Neural cell (in vitro differentiated cells): ENCODE data around the gene LRPPRC. TPM values are rescaled to one million over a fixed set of nuclear protein-coding genes. Genes with fewer than 3 reads are reported as not detected.

Experiments used
- H2AFZ ChIP-seq: fragments of 200-600, 300-800 bp; sonication (generic), shearing (Covaris generic); 2 replicates; pipeline ENCODE4 v1.6.0; 2014; ENCODE audit warnings: low read depth, mild to moderate bottlenecking, antibody characterized with exemption, low read length, moderate library complexity
- H3F3A ChIP-seq: fragments of 200-600 bp; shearing (Covaris generic); 2 replicates; pipeline ENCODE4 v1.6.1; 2016; ENCODE audit warnings: mild to moderate bottlenecking, moderate library complexity, mixed read lengths, antibody characterized with exemption, low read length; ENCODE audit not compliant: insufficient read depth, poor library complexity, severe bottlenecking
- H3K27ac ChIP-seq: fragments of 200-600, 300-800 bp; sonication (generic), shearing (Covaris generic); 2 replicates; pipeline ENCODE4 v1.5.1; 2014; ENCODE audit warnings: mild to moderate bottlenecking, low read length, moderate library complexity
- H3K27me3 ChIP-seq: fragments of 300-800, 200-600 bp; sonication (generic), shearing (Covaris generic); 2 replicates; pipeline ENCODE4 v1.6.0; 2014; ENCODE audit warnings: mild to moderate bottlenecking, low read depth, low read length, moderate library complexity; ENCODE audit not compliant: insufficient read depth
- H3K36me3 ChIP-seq: fragments of 300-800, 200-600 bp; sonication (generic), shearing (Covaris generic); 2 replicates; pipeline ENCODE4 v1.5.1; 2014; ENCODE audit warnings: mild to moderate bottlenecking, antibody characterized with exemption, low read length, moderate library complexity; ENCODE audit not compliant: insufficient read depth
- H3K4me2 ChIP-seq: fragments of 300-800, 200-600 bp; sonication (generic), shearing (Covaris generic); 2 replicates; pipeline ENCODE4 v1.6.0; 2014; ENCODE audit warnings: mild to moderate bottlenecking, low read length
- H3K4me3 ChIP-seq: fragments of 300-800, 200-600 bp; sonication (generic), shearing (Covaris generic); 2 replicates; pipeline ENCODE4 v1.5.1; 2014; ENCODE audit warnings: mild to moderate bottlenecking, low read length, moderate library complexity
- H3K79me2 ChIP-seq: fragments of 200-600 bp; shearing (Covaris generic); replicated peaks from 2 replicates; pipeline ENCODE4 v1.6.0; 2014; ENCODE audit warnings: mild to moderate bottlenecking, low read length, moderate library complexity; ENCODE audit not compliant: insufficient read depth
- H3K9ac ChIP-seq: fragments of 300-800, 200-600 bp; sonication (generic), shearing (Covaris generic); 2 replicates; pipeline ENCODE4 v1.6.1; 2016; ENCODE audit warnings: mild to moderate bottlenecking, low read length, mixed read lengths
- H3K9me2 ChIP-seq: fragments of 200-600 bp; shearing (Covaris generic); 2 replicates; pipeline ENCODE4 v1.6.1; 2016; ENCODE audit warnings: mild to moderate bottlenecking, low read length, mixed read lengths; ENCODE audit not compliant: insufficient read depth
- H3K9me3 ChIP-seq: fragments of 200-600, 300-800 bp; sonication (generic), shearing (Covaris generic); 2 replicates; pipeline ENCODE4 v1.6.1; 2016; ENCODE audit warnings: mild to moderate bottlenecking, mixed run types, low read length, moderate library complexity, mixed read lengths
- H4K20me1 ChIP-seq: fragments of 200-600 bp; shearing (Covaris generic); 2 replicates; pipeline ENCODE4 v1.6.1; 2016; ENCODE audit warnings: mild to moderate bottlenecking, mixed run types; ENCODE audit not compliant: insufficient read depth
- CTCF ChIP-seq: fragments of 450-650 bp; IDR thresholded peaks from 2 replicates; pipeline ENCODE4 v1.5.1; 2014; ENCODE audit warnings: antibody characterized with exemption, mild to moderate bottlenecking, moderate library complexity; ENCODE audit not compliant: poor library complexity, severe bottlenecking
- EP300 ChIP-seq: fragments of 450-650 bp; conservative IDR thresholded peaks from 2 replicates; pipeline ENCODE4 v1.6.1; 2014; ENCODE audit warnings: antibody characterized with exemption, mild to moderate bottlenecking, moderate library complexity; ENCODE audit not compliant: poor library complexity, severe bottlenecking
- EZH2 ChIP-seq: fragments of 200-600, 300-800 bp; shearing (Covaris generic), sonication (generic); IDR thresholded peaks from 2 replicates; pipeline ENCODE4 v1.6.1; 2014; ENCODE audit warnings: antibody characterized with exemption, low read length, borderline replicate concordance, mild to moderate bottlenecking; ENCODE audit not compliant: insufficient read depth, poor library complexity, severe bottlenecking
- MXI1 ChIP-seq: fragments of 450-650 bp; conservative IDR thresholded peaks from 2 replicates; pipeline ENCODE4 v1.6.1; 2014; ENCODE audit warnings: antibody characterized with exemption, mild to moderate bottlenecking; ENCODE audit not compliant: poor library complexity, severe bottlenecking
- POLR2AphosphoS5 ChIP-seq: IDR thresholded peaks from 2 replicates; pipeline ENCODE4 v1.6.1; 2012
- RAD21 ChIP-seq: fragments of 450-650 bp; conservative IDR thresholded peaks from 2 replicates; pipeline ENCODE4 v1.6.1; 2014; ENCODE audit warnings: antibody characterized with exemption, mild to moderate bottlenecking, moderate library complexity
- SMC3 ChIP-seq: fragments of 450-650 bp; conservative IDR thresholded peaks from 2 replicates; pipeline ENCODE4 v1.6.1; 2014; ENCODE audit warnings: antibody characterized with exemption, mild to moderate bottlenecking, moderate library complexity; ENCODE audit not compliant: poor library complexity
- TAF1 ChIP-seq: IDR thresholded peaks from 2 replicates; pipeline ENCODE4 v1.6.1; 2012; ENCODE audit warnings: low read depth
- polyA plus RNA-seq: library from polyadenylated mRNA; depleted of rRNA; stranded (reverse); fragments of >200 nt; gene quantifications from 2 replicates; pipeline ENCODE4 v1.2.3, GENCODE V29; 2014
- TF ChIP-seq, protein P1 (sequence below): IDR thresholded peaks from 2 replicates; pipeline ENCODE4 v1.6.1; 2012; ENCODE audit warnings: borderline replicate concordance

LRPPRC gene
- polyA plus RNA-seq, 1 donor from 2014 or later: 63.1 TPM

DNA sequence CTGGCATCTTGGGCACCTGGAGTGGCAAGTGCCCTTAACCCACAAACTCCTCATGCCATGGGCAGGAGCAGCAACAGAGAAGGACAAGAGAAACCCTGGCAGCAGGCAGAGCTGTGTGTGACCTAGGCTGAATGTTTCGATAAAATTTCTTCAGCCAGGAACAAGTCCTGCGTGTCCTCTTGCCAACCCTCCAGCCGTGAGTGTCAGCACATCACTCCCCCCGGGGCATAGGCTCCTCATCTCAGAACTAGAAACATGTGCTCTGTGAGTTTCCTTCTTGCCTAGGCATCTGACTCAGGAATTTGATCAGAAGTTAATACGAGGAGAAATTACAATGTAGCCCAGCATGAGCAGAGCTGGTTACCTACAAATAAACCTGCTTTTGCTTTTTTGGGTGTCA, 154.8 kb downstream of the LRPPRC start:
- Histone ChIP-seq H3F3A (no peaks in the 10 kb centered on the region), H3K9me3 (no peaks in the 10 kb centered on the region), H3K27ac (no peak overlapping the region), H3K9ac (no peak overlapping the region), H3K36me3 (no peaks in the 10 kb centered on the region), H3K4me3 (no peak overlapping the region), H3K9me2 (no peaks in the 10 kb centered on the region), H4K20me1 (no peaks in the 10 kb centered on the region), H3K79me2 (no peaks in the 10 kb centered on the region), H3K4me2 (no peak overlapping the region), H3K27me3 (no peaks in the 10 kb centered on the region), H2AFZ (no peak overlapping the region)
- TF ChIP-seq CTCF (no peak), TAF1 (no peak), POLR2AphosphoS5 (no peak), MXI1 (no peak), RAD21 (no peak), EP300 (no peak), EZH2 (no peak)
- TF ChIP-seq, protein P1, sequence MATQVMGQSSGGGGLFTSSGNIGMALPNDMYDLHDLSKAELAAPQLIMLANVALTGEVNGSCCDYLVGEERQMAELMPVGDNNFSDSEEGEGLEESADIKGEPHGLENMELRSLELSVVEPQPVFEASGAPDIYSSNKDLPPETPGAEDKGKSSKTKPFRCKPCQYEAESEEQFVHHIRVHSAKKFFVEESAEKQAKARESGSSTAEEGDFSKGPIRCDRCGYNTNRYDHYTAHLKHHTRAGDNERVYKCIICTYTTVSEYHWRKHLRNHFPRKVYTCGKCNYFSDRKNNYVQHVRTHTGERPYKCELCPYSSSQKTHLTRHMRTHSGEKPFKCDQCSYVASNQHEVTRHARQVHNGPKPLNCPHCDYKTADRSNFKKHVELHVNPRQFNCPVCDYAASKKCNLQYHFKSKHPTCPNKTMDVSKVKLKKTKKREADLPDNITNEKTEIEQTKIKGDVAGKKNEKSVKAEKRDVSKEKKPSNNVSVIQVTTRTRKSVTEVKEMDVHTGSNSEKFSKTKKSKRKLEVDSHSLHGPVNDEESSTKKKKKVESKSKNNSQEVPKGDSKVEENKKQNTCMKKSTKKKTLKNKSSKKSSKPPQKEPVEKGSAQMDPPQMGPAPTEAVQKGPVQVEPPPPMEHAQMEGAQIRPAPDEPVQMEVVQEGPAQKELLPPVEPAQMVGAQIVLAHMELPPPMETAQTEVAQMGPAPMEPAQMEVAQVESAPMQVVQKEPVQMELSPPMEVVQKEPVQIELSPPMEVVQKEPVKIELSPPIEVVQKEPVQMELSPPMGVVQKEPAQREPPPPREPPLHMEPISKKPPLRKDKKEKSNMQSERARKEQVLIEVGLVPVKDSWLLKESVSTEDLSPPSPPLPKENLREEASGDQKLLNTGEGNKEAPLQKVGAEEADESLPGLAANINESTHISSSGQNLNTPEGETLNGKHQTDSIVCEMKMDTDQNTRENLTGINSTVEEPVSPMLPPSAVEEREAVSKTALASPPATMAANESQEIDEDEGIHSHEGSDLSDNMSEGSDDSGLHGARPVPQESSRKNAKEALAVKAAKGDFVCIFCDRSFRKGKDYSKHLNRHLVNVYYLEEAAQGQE: no peak

GRCh38 chr2:43839776-43840564, 155.8 kb downstream of the LRPPRC start:
- H3K36me3 ChIP-seq: no peaks in the 10 kb centered on the region
- H3K9me3 ChIP-seq: no peaks in the 10 kb centered on the region
- no peak overlapping the region for H3K4me3 ChIP-seq
- no peaks in the 10 kb centered on the region for H3K79me2 ChIP-seq
- no peaks in the 10 kb centered on the region for H3F3A ChIP-seq
- no peaks in the 10 kb centered on the region for H3K9me2 ChIP-seq
- H4K20me1 ChIP-seq: no peaks in the 10 kb centered on the region
- no peak overlapping the region for H3K4me2 ChIP-seq
- no peak overlapping the region for H3K27ac ChIP-seq
- H3K9ac ChIP-seq: no peak overlapping the region
- H3K27me3 ChIP-seq: no peaks in the 10 kb centered on the region
- TF ChIP-seq EZH2 (no peak), TAF1 (no peak), MXI1 (no peak), RAD21 (no peak), EP300 (no peak), POLR2AphosphoS5 (no peak), SMC3 (no peak), CTCF (no peak)
- TF ChIP-seq, protein P1: no peak
- no peak overlapping the region for H2AFZ ChIP-seq
